ENCODE data around the gene SUV39H1.
"Not testable (repeated sequence)": the region's sequence is repeated elsewhere in the genome, so short reads cannot be mapped to it uniquely, and the experiment has no call there.

DNA sequence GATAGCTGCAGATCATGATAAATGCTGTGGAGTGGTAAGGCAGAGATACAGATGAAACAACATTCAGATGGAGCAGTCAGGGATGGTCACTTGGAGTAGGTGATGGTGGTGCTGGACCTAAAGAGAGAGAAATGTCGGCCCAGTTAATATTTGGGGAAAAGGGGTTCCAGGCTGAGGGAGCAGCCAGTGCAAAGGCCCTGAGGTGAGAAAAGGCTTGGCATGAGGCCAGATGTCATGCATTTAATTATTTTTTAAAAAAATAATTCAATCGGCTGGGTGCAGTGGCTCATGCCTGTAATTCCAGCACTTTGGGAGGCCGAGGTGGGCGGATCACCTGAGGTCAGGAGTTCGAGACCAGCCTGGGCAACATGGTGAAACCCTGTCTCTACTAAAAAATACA, 4.8 kb upstream of the SUV39H1 start:
- TF ChIP-seq, protein P1, sequence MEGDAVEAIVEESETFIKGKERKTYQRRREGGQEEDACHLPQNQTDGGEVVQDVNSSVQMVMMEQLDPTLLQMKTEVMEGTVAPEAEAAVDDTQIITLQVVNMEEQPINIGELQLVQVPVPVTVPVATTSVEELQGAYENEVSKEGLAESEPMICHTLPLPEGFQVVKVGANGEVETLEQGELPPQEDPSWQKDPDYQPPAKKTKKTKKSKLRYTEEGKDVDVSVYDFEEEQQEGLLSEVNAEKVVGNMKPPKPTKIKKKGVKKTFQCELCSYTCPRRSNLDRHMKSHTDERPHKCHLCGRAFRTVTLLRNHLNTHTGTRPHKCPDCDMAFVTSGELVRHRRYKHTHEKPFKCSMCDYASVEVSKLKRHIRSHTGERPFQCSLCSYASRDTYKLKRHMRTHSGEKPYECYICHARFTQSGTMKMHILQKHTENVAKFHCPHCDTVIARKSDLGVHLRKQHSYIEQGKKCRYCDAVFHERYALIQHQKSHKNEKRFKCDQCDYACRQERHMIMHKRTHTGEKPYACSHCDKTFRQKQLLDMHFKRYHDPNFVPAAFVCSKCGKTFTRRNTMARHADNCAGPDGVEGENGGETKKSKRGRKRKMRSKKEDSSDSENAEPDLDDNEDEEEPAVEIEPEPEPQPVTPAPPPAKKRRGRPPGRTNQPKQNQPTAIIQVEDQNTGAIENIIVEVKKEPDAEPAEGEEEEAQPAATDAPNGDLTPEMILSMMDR (IDR thresholded peaks at IDR 0.05; ENCODE audit: low read depth, low read length, poor library complexity, severe bottlenecking), result not testable (repeated sequence)
- not testable (repeated sequence) for TF ChIP-seq EZH2phosphoT487 (IDR thresholded peaks at IDR 0.05; ENCODE audit: borderline replicate concordance, low read length)
